Prostate gland (tissue), 2 donors: ENCODE results near the gene CTSK. TPM values are rescaled to one million over a fixed set of nuclear protein-coding genes. Genes with fewer than 3 reads are reported as not detected.
A peak's percentile ranks its signal among the peaks of the same experiment; 100 is the strongest.
"Not testable (repeated sequence)": the region's sequence is repeated elsewhere in the genome, so short reads cannot be mapped to it uniquely, and the experiment has no call there.

ENCODE experiments used
- DNase-seq: peaks from one replicate; pipeline ENCODE4 v3.0.0-alpha.2; 2019; ENCODE audit warnings: low spot score
- H3K27ac ChIP-seq, 2 donors: fragments of 200-600 bp; sonication (generic); 2 replicates each; pipeline ENCODE4 v1.5.1; 2017 to 2019
- H3K27me3 ChIP-seq: fragments of 200-600 bp; sonication (generic); replicated peaks from 2 replicates; pipeline ENCODE4 v1.5.1; 2019; ENCODE audit not compliant: insufficient read depth
- H3K36me3 ChIP-seq, 2 donors: fragments of 200-600 bp; sonication (generic); 1 replicate in 1 of 2; 2 replicates in 1 of 2; pipeline versions ENCODE4 v1.5.1 to v1.8.1; 2017 to 2019
- H3K4me1 ChIP-seq: fragments of 200-600 bp; sonication (generic); replicated peaks from 2 replicates; pipeline ENCODE4 v1.5.1; 2019
- H3K4me3 ChIP-seq, 2 donors: fragments of 200-600 bp; sonication (generic); 2 replicates each; pipeline ENCODE4 v1.5.1; 2017 to 2019
- H3K9me3 ChIP-seq: fragments of 200-600 bp; sonication (generic); 2 replicates; pipeline ENCODE4 v1.5.1; 2017
- POLR2A ChIP-seq: fragments of 450-650 bp; IDR thresholded peaks from one replicate; pipeline ENCODE4 v1.6.1; 2016; ENCODE audit warnings: antibody characterized with exemption, mild to moderate bottlenecking
- POLR2AphosphoS5 ChIP-seq: sonication (generic); formaldehyde crosslinking; IDR thresholded peaks from one replicate; pipeline ENCODE4 v1.6.1; 2017; ENCODE audit warnings: antibody characterized with exemption
- WGBS: methylation state at CpG from one replicate; pipeline ENCODE4 v1.1.5; 2018; 5-methylcytosine and 5-hydroxymethylcytosine counted together
- intact Hi-C: fragments of 100-400 bp; cut with DNase I; formaldehyde crosslinking; loops from one replicate; pipeline ENCODE4 v1.14.2; 2022
- total RNA-seq, 2 donors: library from RNA; depleted of rRNA; stranded (reverse); fragments of >200 nt; gene quantifications; one replicate each; pipeline ENCODE4 v1.1.0, GENCODE V29; 2016
- TF ChIP-seq, protein P1 (sequence below), 4 experiments: fragments of 200-600 bp in 2 of 4; fragments of 450-650 bp in 2 of 4; sonication (generic) in 2 of 4; IDR thresholded peaks; 1 replicate in 3 of 4; 2 replicates in 1 of 4; pipeline ENCODE4 v1.5.1; 2016 to 2019; ENCODE audit warnings: antibody characterized with exemption in 4 of 4, mild to moderate bottlenecking in 2 of 4, moderate library complexity in 2 of 4

CTSK gene
- 10 to 100 TPM in 1 of 2 donors, 1 to 10 TPM in 1; 6.6 to 30.4 TPM for total RNA-seq

DNA sequence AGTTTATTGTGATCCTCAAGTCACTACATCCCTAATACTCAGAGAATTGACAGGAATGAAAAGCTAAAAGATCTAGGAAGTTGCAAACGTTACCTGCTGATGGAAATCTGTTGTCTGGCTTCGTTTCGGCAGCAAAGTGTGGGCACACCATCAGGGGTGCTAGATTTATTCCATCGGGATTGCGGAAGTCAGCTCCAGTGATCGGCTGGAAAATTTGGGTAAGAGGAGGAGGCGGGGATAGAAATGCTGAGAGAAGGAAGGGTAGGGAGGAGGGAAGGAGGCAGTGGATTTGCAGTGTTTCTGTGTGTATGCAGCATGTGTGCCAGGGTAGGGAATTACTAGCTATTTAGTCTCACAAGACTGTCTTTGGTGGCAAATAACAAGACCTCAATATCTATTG is at the start of gene CTSK:
Gene CTSK (minus strand): TSS at position 140 of the 400 bp plus-strand sequence. CDS start 1,455 bp downstream, outside the sequence.
- intact Hi-C loops = no loop called here
- WGBS = 51% methylated on average over 7 of the region's 7 CpGs
- no peak within 1 kb of the TSS for H3K27ac ChIP-seq

GRCh38 chr1:150852734-150853133 is 44.7 kb upstream of the CTSK start:
- H3K9me3 ChIP-seq, H3K27ac ChIP-seq, H3K36me3 ChIP-seq, intact Hi-C loops, H3K4me3 ChIP-seq, H3K27me3 ChIP-seq, DNase-seq, H3K4me1 ChIP-seq: not testable (repeated sequence)
- WGBS = 82% methylated on average over 3 of the region's 3 CpGs

More for the DNA sequence above, at the start of gene CTSK:
- H3K36me3 ChIP-seq = no peaks in the 10 kb centered on the region
- no peaks in the 10 kb centered on the region for H3K27me3 ChIP-seq
- no peak for DNase-seq
- H3K4me1 ChIP-seq = peaks cover 4% of the 10 kb centered on the region
- H3K4me3 ChIP-seq = peak within 1 kb of the TSS; percentile 4 to 8
- TF ChIP-seq POLR2AphosphoS5 = no peak
- no peak for TF ChIP-seq POLR2A
- TF ChIP-seq, protein P1, sequence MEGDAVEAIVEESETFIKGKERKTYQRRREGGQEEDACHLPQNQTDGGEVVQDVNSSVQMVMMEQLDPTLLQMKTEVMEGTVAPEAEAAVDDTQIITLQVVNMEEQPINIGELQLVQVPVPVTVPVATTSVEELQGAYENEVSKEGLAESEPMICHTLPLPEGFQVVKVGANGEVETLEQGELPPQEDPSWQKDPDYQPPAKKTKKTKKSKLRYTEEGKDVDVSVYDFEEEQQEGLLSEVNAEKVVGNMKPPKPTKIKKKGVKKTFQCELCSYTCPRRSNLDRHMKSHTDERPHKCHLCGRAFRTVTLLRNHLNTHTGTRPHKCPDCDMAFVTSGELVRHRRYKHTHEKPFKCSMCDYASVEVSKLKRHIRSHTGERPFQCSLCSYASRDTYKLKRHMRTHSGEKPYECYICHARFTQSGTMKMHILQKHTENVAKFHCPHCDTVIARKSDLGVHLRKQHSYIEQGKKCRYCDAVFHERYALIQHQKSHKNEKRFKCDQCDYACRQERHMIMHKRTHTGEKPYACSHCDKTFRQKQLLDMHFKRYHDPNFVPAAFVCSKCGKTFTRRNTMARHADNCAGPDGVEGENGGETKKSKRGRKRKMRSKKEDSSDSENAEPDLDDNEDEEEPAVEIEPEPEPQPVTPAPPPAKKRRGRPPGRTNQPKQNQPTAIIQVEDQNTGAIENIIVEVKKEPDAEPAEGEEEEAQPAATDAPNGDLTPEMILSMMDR (IDR thresholded peaks at IDR 0.05) = no peak
- H3K9me3 ChIP-seq = no peaks in the 10 kb centered on the region

GRCh38 chr1:150850801-150851362 is 42.8 kb upstream of the CTSK start:
- intact Hi-C loops, H3K36me3 ChIP-seq, H3K27ac ChIP-seq, H3K4me1 ChIP-seq, H3K27me3 ChIP-seq, DNase-seq, H3K4me3 ChIP-seq, H3K9me3 ChIP-seq: not testable (repeated sequence)
- WGBS = 100% methylated on average over 5 of the region's 49 CpGs

DNA sequence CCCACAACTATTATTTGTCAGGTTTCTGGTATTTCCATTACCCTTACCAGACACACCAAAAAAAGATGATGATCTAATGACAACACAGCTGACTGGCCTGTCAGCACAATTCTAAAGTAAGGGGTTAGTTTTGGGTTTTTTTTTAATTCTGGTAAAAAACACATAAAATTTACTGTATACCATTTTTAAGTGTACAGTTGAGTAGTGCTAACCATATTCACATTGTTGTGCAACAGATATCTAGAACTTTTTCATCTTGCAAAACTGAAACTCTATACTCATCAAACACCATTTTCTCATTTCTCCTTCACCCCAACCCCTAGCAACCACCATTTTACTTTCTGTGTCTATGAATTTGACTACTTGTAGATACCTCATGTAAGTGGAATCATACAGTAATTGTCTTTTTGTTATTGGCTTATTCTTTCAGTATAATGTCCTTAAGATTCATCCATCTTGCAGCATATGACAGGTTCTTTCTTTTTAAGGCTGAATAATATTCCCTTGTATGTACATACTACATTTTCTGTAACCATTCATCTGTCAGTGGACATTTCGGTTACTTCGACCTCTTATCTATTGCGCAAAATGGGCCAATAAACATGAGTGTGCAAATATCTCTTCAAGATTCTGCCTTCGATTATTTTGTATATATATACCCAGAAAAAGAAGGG is 38.5 kb upstream of the CTSK start:
- WGBS = 90% methylated on average over 4 of the region's 4 CpGs
- H3K27ac ChIP-seq = no peak overlapping the region
- no peaks in the 10 kb centered on the region for H3K4me1 ChIP-seq
- no peaks in the 10 kb centered on the region for H3K36me3 ChIP-seq
- H3K9me3 ChIP-seq = no peaks in the 10 kb centered on the region
- no peaks in the 10 kb centered on the region for H3K27me3 ChIP-seq
- TF ChIP-seq POLR2AphosphoS5 (no peak), POLR2A (no peak)
- TF ChIP-seq, protein P1 (IDR thresholded peaks at IDR 0.05) = no peak
- intact Hi-C loops = no loop called here
- H3K4me3 ChIP-seq = no peak overlapping the region
- DNase-seq = no peak

GRCh38 chr1:150843474-150843873 is 35.4 kb upstream of the CTSK start:
- Histone ChIP-seq H3K36me3 (peaks cover 0 to 5% of the 10 kb centered on the region in 2 donors), H3K4me3 (no peak overlapping the region), H3K4me1 (no peaks in the 10 kb centered on the region), H3K9me3 (no peaks in the 10 kb centered on the region), H3K27me3 (no peaks in the 10 kb centered on the region), H3K27ac (no peak overlapping the region)
- DNase-seq = no peak
- no peak for TF ChIP-seq POLR2A
- TF ChIP-seq, protein P1 (IDR thresholded peaks at IDR 0.05) = no peak
- no peak for TF ChIP-seq POLR2AphosphoS5
- intact Hi-C loops = no loop called here
- whole genome bisulfite sequencing = 87% methylated on average over 2 of the region's 2 CpGs

- Histone ChIP-seq H3K4me1 (no peaks in the 10 kb centered on the region), H3K36me3 (peaks cover 0 to 5% of the 10 kb centered on the region in 2 donors), H3K27ac (no peak overlapping the region), H3K27me3 (no peaks in the 10 kb centered on the region), H3K4me3 (no peak overlapping the region), H3K9me3 (no peaks in the 10 kb centered on the region)
- intact Hi-C loops = no loop called here
- no peak for DNase-seq
- TF ChIP-seq, protein P1 (IDR thresholded peaks at IDR 0.05) = no peak
- TF ChIP-seq POLR2A (no peak), POLR2AphosphoS5 (no peak)
- 92% methylated on average over 2 of the region's 2 CpGs for WGBS
Measured at GRCh38 chr1:150842964-150843363, 34.9 kb upstream of the CTSK start.
